Esophagus squamous epithelium (tissue), 5 donors: ENCODE results near the gene YIF1A. TPM values are rescaled to one million over a fixed set of nuclear protein-coding genes. Genes with fewer than 3 reads are reported as not detected.

Experiments used
- DNase-seq: peaks from one replicate; lab custom pipeline; 2025; lab: John Stamatoyannopoulos, UW
- H3K27ac ChIP-seq, 4 donors: fragments of 200-600 bp; sonication (generic); one replicate each; pipeline ENCODE4 v1.5.1; 2016 to 2019; ENCODE audit warnings: mild to moderate bottlenecking in 1 of 4
- H3K27me3 ChIP-seq, 4 donors: fragments of 200-600 bp; sonication (generic); 1 replicate in 3 of 4; 2 replicates in 1 of 4; pipeline versions ENCODE4 v1.5.1 to v1.6.0; 2017 to 2021; ENCODE audit warnings: antibody characterized with exemption in 1 of 4
- H3K36me3 ChIP-seq, 3 donors: fragments of 200-600 bp; sonication (generic); one replicate each; pipeline ENCODE4 v1.5.1; 2016 to 2019
- H3K4me1 ChIP-seq, 3 donors: fragments of 200-600 bp; sonication (generic); one replicate each; pipeline ENCODE4 v1.5.1; 2017 to 2019
- H3K4me3 ChIP-seq, 4 donors: fragments of 200-600 bp; sonication (generic); 1 replicate in 3 of 4; 2 replicates in 1 of 4; pipeline ENCODE4 v1.5.1; 2016 to 2019; ENCODE audit warnings: mild to moderate bottlenecking in 2 of 4, moderate library complexity in 1 of 4
- H3K9me3 ChIP-seq, 3 donors: fragments of 200-600 bp; sonication (generic); one replicate each; pipeline ENCODE4 v1.5.1; 2016 to 2019
- POLR2A ChIP-seq, 4 donors: fragments of 450-650 bp; IDR thresholded peaks; one replicate each; pipeline ENCODE4 v1.6.1; 2017; ENCODE audit warnings: antibody characterized with exemption in 4 of 4, mild to moderate bottlenecking in 4 of 4, moderate library complexity in 3 of 4
- WGBS, 2 donors: methylation state at CpG; one replicate each; pipeline ENCODE4 v1.1.5; 2018; 5-methylcytosine and 5-hydroxymethylcytosine counted together
- intact Hi-C: fragments of 100-400 bp; cut with DNase I; formaldehyde crosslinking; loops from one replicate; pipeline ENCODE4 v1.15.0; 2022
- total RNA-seq, 4 donors: library from RNA; depleted of rRNA; stranded (reverse); fragments of >200 nt; gene quantifications; one replicate each; pipeline ENCODE4 v1.1.0, GENCODE V29; 2016
- TF ChIP-seq, protein P1 (sequence below), 6 experiments: fragments of 450-650 bp in 4 of 6; fragments of 200-600 bp in 2 of 6; sonication (generic) in 2 of 6; IDR thresholded peaks; one replicate each; pipeline ENCODE4 v1.5.1; 2016 to 2019; ENCODE audit warnings: antibody characterized with exemption in 6 of 6, mild to moderate bottlenecking in 4 of 6, moderate library complexity in 4 of 6
- donor health status: DM: yes; HTN: yes; CAD: no.

Gene YIF1A
- total RNA-seq, 4 donors from 2014 or later = 51.9 to 71.9 (median 63.8) TPM

DNA sequence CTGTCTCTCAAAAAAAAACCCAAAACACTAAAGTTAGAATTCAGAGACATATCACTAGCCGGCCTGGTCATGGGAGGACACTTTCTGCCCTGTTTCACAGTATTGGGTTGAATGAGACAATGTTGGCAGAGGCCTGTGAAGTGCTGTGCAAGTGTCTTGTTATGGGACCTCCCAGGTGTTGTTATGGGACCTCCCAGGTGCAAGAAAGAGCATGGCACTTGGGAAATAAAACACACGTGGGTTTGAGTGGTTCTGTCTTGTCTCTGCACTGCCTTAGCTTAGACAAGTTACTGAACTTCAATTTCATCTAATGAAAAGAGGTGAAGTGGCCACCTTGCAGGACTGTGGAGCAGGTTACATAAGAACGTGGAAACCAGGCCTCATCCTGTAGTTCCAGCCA lies 49.4 kb downstream of the YIF1A start:
- TF ChIP-seq, protein P1, sequence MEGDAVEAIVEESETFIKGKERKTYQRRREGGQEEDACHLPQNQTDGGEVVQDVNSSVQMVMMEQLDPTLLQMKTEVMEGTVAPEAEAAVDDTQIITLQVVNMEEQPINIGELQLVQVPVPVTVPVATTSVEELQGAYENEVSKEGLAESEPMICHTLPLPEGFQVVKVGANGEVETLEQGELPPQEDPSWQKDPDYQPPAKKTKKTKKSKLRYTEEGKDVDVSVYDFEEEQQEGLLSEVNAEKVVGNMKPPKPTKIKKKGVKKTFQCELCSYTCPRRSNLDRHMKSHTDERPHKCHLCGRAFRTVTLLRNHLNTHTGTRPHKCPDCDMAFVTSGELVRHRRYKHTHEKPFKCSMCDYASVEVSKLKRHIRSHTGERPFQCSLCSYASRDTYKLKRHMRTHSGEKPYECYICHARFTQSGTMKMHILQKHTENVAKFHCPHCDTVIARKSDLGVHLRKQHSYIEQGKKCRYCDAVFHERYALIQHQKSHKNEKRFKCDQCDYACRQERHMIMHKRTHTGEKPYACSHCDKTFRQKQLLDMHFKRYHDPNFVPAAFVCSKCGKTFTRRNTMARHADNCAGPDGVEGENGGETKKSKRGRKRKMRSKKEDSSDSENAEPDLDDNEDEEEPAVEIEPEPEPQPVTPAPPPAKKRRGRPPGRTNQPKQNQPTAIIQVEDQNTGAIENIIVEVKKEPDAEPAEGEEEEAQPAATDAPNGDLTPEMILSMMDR (IDR thresholded peaks at IDR 0.05) = no peak
- TF ChIP-seq POLR2A (IDR thresholded peaks at IDR 0.05) = no peak
- Histone ChIP-seq H3K27ac (no peak overlapping the region), H3K4me3 (no peak overlapping the region), H3K36me3 (peaks cover 18 to 100% (median 48%) of the 10 kb centered on the region in 3 donors), H3K4me1 (no peaks in the 10 kb centered on the region), H3K9me3 (no peaks in the 10 kb centered on the region), H3K27me3 (no peaks in the 10 kb centered on the region)
- no peak for DNase-seq
- WGBS, 2 donors = 73 to 83% methylated on average over 3 of the region's 3 CpGs
- intact Hi-C loops = no loop called here

DNA sequence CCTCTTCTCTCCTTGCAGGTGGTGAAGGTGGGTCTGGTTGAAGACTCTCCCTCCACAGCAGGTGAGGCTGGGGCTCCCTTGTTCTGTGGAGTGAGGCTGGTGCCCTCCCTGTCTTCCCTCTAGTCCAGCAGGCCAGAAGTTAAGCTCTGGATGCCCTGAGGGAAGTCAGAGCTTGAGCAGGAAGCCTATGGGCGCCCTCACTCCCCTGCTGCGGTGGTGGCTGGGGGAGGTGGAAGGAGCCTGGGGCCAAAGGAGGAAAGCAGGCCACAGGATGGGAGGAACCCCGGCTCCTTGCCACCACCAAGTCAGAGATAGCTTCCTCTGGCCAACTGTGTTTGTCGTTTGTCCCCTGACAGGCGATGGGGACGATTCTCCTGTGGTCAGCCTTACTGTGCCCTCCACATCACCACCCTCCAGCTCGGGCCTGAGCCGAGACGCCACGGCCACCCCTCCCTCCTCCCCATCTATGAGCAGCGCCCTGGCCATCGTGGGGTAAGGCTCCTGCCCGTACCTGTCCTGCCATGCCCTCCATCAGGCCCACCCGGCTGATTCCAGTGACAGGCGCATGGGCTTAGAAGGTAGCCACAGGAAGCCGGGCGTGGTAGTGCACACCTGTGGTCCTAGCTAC lies 50.0 kb downstream of the YIF1A start:
- no peak overlapping the region for H3K4me3 ChIP-seq
- no peaks in the 10 kb centered on the region for H3K4me1 ChIP-seq
- no peaks in the 10 kb centered on the region for H3K9me3 ChIP-seq
- 73 to 85% methylated on average over 2 to 6 of the region's 17 CpGs for WGBS, 2 donors
- no peak for DNase-seq
- peaks cover 18 to 100% (median 46%) of the 10 kb centered on the region in 3 donors for H3K36me3 ChIP-seq
- no peak overlapping the region for H3K27ac ChIP-seq
- intact Hi-C loops = no loop called here
- no peaks in the 10 kb centered on the region for H3K27me3 ChIP-seq
- TF ChIP-seq, protein P1 (IDR thresholded peaks at IDR 0.05) = no peak
- TF ChIP-seq POLR2A (IDR thresholded peaks at IDR 0.05) = no peak

DNA sequence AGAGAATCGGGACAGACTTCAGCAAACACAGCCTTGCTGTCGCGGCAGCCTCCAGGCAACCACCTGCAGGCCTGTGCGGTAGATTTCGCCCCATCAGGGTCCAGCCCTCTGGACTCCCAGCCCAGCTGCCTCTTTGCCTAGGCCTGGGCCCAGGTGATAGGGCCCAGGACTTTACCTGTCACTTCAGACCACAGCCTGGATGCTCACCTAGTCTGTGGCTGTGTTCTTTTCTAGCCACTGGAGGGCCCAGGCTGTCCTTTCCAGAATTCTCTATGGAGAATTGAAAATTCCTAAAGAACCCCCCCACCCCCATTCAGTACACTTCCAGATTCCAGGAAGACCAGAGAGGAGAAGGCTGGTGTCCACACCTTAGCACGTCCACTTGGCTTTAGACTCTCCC lies 51.1 kb downstream of the YIF1A start:
- H3K36me3 ChIP-seq = peaks cover 28 to 100% (median 54%) of the 10 kb centered on the region in 3 donors
- intact Hi-C loops = no loop called here
- H3K4me1 ChIP-seq = no peaks in the 10 kb centered on the region
- no peak for DNase-seq
- TF ChIP-seq POLR2A (IDR thresholded peaks at IDR 0.05) = no peak
- no peak overlapping the region for H3K27ac ChIP-seq
- no peak overlapping the region for H3K4me3 ChIP-seq
- no peaks in the 10 kb centered on the region for H3K9me3 ChIP-seq
- no peaks in the 10 kb centered on the region for H3K27me3 ChIP-seq
- WGBS, 2 donors = 88 to 90% methylated on average over 5 to 6 of the region's 6 CpGs

DNA sequence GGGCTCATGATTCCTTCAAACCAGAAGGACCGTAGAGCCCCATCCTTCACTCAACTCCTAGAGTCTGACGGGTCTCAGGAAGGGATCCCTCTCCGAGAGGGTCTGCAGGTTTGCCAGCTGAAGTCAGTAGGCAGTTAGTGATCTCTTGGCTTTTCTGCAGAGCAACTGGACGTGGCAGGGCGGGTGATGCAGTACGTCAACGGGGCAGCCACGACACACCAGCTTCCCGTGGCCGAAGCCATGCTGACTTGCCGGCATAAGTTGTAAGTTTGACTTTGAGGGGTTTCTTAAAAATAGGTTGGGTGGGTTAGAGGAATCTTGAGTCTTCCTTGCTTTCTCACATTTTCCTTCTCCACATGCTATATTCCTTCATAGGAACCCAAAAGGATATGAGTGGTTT lies 53.8 kb downstream of the YIF1A start:
- H3K27ac ChIP-seq = no peak overlapping the region
- H3K9me3 ChIP-seq = no peaks in the 10 kb centered on the region
- 78 to 98% methylated on average over 6 to 10 of the region's 11 CpGs for WGBS, 2 donors
- TF ChIP-seq POLR2A (IDR thresholded peaks at IDR 0.05) = no peak
- TF ChIP-seq, protein P1 (IDR thresholded peaks at IDR 0.05) = no peak
- H3K36me3 ChIP-seq = peaks cover 23 to 100% (median 64%) of the 10 kb centered on the region in 3 donors
- H3K27me3 ChIP-seq = no peaks in the 10 kb centered on the region
- intact Hi-C loops = no loop called here
- H3K4me1 ChIP-seq = no peaks in the 10 kb centered on the region
- no peak for DNase-seq
- H3K4me3 ChIP-seq = no peak overlapping the region

Other genes with a start within 250 kb of the YIF1A start
- gene GAL3ST3, start 240.0 kb downstream of the YIF1A start, total RNA-seq = not detected
- gene SF3B2, start 236.8 kb downstream of the YIF1A start, total RNA-seq = 100 to 1,000 TPM in 1 of 4 donors, 10 to 100 TPM in 3; 87.8 to 112 (median 93.5) TPM
- gene PACS1, start 218.9 kb downstream of the YIF1A start, total RNA-seq = 10 to 100 TPM; 17.9 to 37.6 (median 25.4) TPM
- gene KLC2, start 31.4 kb downstream of the YIF1A start, total RNA-seq = 10 to 100 TPM; 10.6 to 29.8 (median 17.9) TPM
- gene RAB1B, start 20.5 kb downstream of the YIF1A start, total RNA-seq = 100 to 1,000 TPM in 2 of 4 donors, 10 to 100 TPM in 2; 83.7 to 148 (median 110) TPM
- under 1 TPM in 2 of 4 donors, not detected in 2; 0.48 to 0.70 TPM for gene CNIH2, start 11.0 kb downstream of the YIF1A start, total RNA-seq
- gene TMEM151A, start 2.8 kb upstream of the YIF1A start, total RNA-seq = not detected
- 10 to 100 TPM in 1 of 4 donors, 1 to 10 TPM in 3; 1.9 to 13.2 (median 6.1) TPM for gene CD248, start 27.9 kb upstream of the YIF1A start, total RNA-seq
- 10 to 100 TPM; 22.3 to 37.2 (median 27.6) TPM for gene RIN1, start 47.3 kb upstream of the YIF1A start, total RNA-seq
- gene BRMS1, start 56.0 kb upstream of the YIF1A start, total RNA-seq = 10 to 100 TPM; 43.8 to 65.5 (median 56.8) TPM
- 10 to 100 TPM in 2 of 4 donors, 1 to 10 TPM in 2; 6.8 to 24.0 (median 11.3) TPM for gene B4GAT1, start 58.5 kb upstream of the YIF1A start, total RNA-seq
- 1 to 10 TPM; 2.9 to 5.5 (median 4.8) TPM for gene SLC29A2, start 82.6 kb upstream of the YIF1A start, total RNA-seq
- under 1 TPM in 1 of 4 donors, not detected in 3; 0.38 TPM for gene NPAS4, start 131.9 kb upstream of the YIF1A start, total RNA-seq
- 10 to 100 TPM; 39.3 to 66.4 (median 54.2) TPM for gene MRPL11, start 149.7 kb upstream of the YIF1A start, total RNA-seq
- 10 to 100 TPM in 1 of 4 donors, 1 to 10 TPM in 3; 6.3 to 17.2 (median 8.8) TPM for gene PELI3, start 177.8 kb upstream of the YIF1A start, total RNA-seq
- gene DPP3, start 191.3 kb upstream of the YIF1A start, total RNA-seq = 10 to 100 TPM; 24.6 to 49.2 (median 43.5) TPM
- gene BBS1, start 221.5 kb upstream of the YIF1A start, total RNA-seq = 10 to 100 TPM in 3 of 4 donors, 1 to 10 TPM in 1; 9.7 to 45.8 (median 17.1) TPM